Measurements from ENCODE around the gene NDUFS1.

- TF ChIP-seq EZH2 (optimal IDR thresholded peaks at IDR 0.05; ENCODE audit: low read depth, low read length) = no peak
- no peak for TF ChIP-seq CTCF (IDR thresholded peaks at IDR 0.05; ENCODE audit: low read length)
Observed at GRCh38 chr2:206144383-206144782, 14.9 kb downstream of the NDUFS1 start.

Data from MM.1S (cell line).